HAP-1 (cell line): Measurements from ENCODE around the gene ZNF701.
"Not testable (repeated sequence)": the region's sequence is repeated elsewhere in the genome, so short reads cannot be mapped to it uniquely, and the experiment has no call there.

ENCODE experiments used
- DNase-seq, 2 experiments: peaks; one replicate each; pipeline ENCODE4 v3.0.0-alpha.2; 2016 to 2020; ENCODE audit warnings: low spot score in 2 of 2
- H3K27me3 ChIP-seq: fragments of 250-450 bp; sonication (Bioruptor Pico); 2 replicates; pipeline ENCODE4 v1.5.1; 2020; ENCODE audit warnings: low read depth, mild to moderate bottlenecking, moderate library complexity
- H3K36me3 ChIP-seq: fragments of 250-450 bp; sonication (Bioruptor Pico); replicated peaks from 2 replicates; pipeline ENCODE4 v1.5.1; 2020; ENCODE audit warnings: mild to moderate bottlenecking
- H3K4me1 ChIP-seq: fragments of 250-450 bp; sonication (Bioruptor Pico); 2 replicates; pipeline ENCODE4 v1.5.1; 2020; ENCODE audit warnings: mild to moderate bottlenecking
- H3K4me3 ChIP-seq: fragments of 250-450 bp; sonication (Bioruptor Pico); 2 replicates; pipeline ENCODE4 v1.5.1; 2020; ENCODE audit warnings: mild to moderate bottlenecking, moderate library complexity
- H3K9me3 ChIP-seq: fragments of 250-450 bp; sonication (Bioruptor Pico); 2 replicates; pipeline ENCODE4 v1.5.1; 2020; ENCODE audit warnings: mild to moderate bottlenecking, moderate library complexity
- in situ Hi-C: fragments of 300-500 bp; cut with MboI; formaldehyde crosslinking; loops from 3 replicates; pipeline ENCODE4 v1.14.3; 2020; ENCODE audit warnings: low sequenced_read_pairs, inconsistent platforms, mixed read lengths

Gene ZNF701

DNA sequence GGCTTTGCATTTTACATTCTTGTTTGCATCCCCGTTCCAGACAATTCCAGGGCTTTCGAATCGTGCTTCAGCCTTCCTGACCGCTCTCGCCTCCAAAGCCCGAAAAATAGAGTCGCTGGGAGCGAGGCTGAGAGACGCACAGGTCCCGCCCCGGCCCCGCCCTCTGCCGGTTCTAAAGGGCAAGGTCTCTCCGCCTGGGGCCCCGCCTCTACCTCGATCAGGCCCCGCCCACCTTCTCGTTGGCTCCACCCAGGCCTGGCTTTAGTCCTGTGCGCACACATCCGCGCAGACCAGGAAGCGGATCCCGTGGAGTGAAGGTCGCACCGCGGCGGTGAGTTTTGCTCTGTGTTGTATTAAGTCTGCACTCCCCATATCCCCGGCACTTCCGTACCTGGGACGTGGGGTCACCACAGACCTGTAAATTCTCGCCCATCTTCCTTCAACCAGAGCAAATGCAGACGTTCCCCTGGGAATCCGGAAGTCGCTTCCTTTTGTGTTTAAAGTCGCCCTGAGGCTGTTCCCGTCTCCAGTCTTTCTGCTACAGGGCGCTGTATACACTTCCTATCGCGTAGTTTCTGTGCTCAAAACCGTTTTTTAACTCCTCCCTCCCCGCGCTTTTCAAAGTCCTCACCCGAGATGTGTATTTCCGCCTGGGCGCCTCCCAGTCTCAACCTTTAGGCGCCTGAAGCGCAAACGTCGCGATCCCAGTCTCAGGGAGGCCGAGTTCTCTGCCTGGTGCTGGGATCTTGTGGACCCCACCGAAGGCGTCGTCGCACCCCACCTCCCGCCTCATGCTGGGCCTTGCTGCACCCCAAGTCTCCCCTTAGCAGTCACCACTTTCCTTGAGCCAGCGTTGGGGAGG, at the start of gene ZNF701:
Gene ZNF701 (plus strand): TSS at position 288 of the 862 bp plus-strand sequence. CDS start 3,861 bp downstream, outside the sequence.
- H3K4me3 ChIP-seq = no peak within 1 kb of the TSS
- no peaks in the 10 kb centered on the region for H3K27me3 ChIP-seq
- in situ Hi-C loops = no loop called here

DNA sequence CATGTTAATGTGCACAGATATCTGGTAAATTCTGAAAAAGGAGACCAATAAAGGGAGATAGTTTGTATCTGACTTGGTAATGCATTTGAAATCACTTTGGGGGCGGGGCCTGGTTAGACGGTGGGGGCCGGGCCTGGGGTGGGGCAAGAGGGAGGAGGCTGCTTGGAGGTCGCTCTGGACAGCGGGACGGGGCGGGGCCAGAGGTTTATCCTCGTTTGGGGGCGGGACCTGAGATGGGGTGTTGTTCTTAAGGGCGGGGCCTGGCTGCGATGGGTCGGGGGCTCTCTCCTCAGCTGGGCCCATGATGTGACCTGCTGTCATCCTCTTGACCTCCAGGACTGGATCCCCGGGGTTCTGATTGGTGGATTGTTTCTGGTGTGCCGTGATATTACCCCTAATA, 47.5 kb upstream of the ZNF701 start:
- Histone ChIP-seq H3K36me3 (no peaks in the 10 kb centered on the region), H3K9me3 (no peaks in the 10 kb centered on the region; the same call in 1 of the 2 replicates), H3K4me1 (no peaks in the 10 kb centered on the region), H3K4me3 (no peak overlapping the region), H3K27me3 (no peaks in the 10 kb centered on the region)
- in situ Hi-C loops = no loop called here
- DNase-seq = no peak

More for the DNA sequence above, at the start of gene ZNF701:
- Histone ChIP-seq H3K36me3 (no peaks in the 10 kb centered on the region), H3K9me3 (no peaks in the 10 kb centered on the region), H3K4me1 (no peaks in the 10 kb centered on the region)
- peak in 1 of 2 experiments; percentile 32 for DNase-seq

DNA sequence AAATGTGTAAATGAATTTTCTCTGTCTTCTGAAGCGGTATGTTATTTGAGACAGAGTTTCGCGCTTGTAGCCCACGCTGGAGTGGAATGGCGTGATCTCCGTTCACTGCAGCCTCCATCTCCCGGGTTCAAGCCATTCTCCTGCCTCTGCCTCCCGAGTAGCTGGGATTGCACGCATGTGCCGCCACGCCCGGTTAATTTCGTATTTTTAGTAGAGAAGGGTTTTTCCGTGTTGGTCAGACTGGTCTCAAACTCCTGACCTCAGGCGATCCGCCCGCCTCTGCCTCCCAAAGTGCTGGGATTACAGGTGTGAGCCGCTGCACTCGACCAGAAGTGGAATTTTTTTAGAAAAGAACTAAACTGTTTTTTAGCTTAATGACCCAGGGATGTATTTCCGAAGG, 46.0 kb upstream of the ZNF701 start:
- H3K4me1 ChIP-seq = no peaks in the 10 kb centered on the region
- no peak for DNase-seq
- no peaks in the 10 kb centered on the region for H3K36me3 ChIP-seq
- H3K27me3 ChIP-seq = no peaks in the 10 kb centered on the region
- in situ Hi-C loops = no loop called here
- no peak overlapping the region for H3K4me3 ChIP-seq
- no peaks in the 10 kb centered on the region; the same call in 1 of the 2 replicates for H3K9me3 ChIP-seq

DNA sequence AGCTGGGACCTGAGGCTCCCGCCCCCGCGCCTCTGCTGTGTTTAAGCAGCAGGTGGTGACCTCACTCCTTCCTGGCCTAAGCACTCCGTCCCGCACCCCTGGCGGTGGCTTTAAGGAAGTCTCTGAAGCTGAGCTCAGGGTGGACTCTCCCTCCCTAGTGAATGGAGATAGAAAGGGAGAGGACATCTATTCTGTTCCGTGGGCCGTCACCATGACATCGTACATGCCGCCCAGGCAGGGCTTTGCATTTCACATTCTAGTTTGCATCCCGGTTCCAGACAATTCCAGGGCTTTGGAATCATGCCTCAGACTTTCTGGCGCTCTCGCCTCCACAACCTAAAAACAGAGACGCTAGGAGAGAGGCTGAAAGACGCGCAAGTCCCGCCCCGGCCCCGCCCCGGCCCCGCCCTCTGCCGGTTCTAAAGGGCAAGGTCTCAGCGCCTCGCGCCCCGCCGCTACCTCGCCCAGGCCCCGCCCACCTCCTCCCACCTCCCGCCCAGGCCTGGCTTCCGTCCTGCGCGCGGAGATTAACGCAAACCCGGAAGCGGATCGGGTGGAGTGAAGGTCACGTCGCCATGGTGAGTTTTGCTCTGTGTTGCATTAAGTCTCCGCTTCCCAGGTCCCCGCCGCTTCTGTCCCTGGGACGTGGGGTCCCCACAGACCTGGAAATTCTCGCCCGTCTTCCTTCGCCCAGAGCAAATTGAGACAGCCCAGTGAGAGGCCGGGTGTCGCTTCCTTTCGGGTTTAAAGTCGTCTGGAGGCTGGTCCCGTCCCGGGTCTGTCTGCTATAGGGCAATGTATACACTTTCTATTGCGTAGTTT, 42.7 kb upstream of the ZNF701 start, which contains the start of gene ZNF808:
Gene ZNF808 (plus strand): TSS at position 535 of the 822 bp plus-strand sequence. CDS start 15,617 bp downstream, outside the sequence.
- no peaks in the 10 kb centered on the region for H3K36me3 ChIP-seq
- H3K4me1 ChIP-seq = no peaks in the 10 kb centered on the region
- H3K4me3 ChIP-seq = peak within 1 kb of the TSS; percentile 82
- H3K9me3 ChIP-seq = no peaks in the 10 kb centered on the region; the same call in 1 of the 2 replicates
- peak; percentile 84 to 97 for DNase-seq
- no peaks in the 10 kb centered on the region for H3K27me3 ChIP-seq
- in situ Hi-C loops = no loop called here

DNA sequence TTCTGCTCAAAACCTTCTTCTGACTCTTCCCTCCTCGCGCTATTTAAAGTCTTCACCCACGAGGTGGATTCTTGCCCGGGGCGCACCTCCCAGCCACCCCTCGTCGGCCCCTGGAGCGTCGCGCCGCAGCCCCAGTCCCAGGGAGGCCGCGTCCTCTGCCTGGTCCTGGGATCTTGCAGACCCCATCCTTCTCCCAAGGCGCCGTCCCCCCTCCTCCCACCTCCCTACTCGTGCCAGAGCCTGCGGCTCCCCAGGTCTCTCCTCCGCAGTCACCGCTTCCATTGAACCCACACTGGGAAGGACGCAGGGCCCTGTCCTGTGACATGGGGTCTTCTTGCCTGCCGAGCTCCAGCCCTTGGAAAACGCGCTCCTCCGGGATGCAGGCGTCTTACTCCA, 42.1 kb upstream of the ZNF701 start:
- peak in 1 of 2 experiments; percentile 19 for DNase-seq
- Histone ChIP-seq H3K36me3 (no peaks in the 10 kb centered on the region), H3K4me3 (peak overlapping the region; percentile 82), H3K4me1 (no peaks in the 10 kb centered on the region), H3K27me3 (no peaks in the 10 kb centered on the region), H3K9me3 (no peaks in the 10 kb centered on the region; the same call in 1 of the 2 replicates)
- in situ Hi-C loops = no loop called here

DNA sequence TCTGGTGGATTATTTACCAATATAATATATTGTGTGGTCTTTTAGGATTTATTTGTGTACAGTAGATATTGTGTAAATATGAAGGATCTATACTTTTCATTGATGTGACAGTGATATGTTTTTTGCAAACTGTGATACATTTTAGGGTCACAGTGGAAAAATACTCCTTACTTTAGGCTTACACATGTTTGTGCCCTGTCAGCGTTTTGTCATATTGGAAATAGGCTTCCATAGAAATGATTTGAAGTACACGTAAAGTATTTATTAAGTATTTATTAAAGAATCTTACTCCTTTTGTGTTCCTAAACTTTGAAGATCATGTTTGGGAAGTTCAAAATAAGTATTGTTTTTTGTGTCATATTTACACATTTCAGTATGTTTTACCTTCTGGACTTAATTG, 37.6 kb upstream of the ZNF701 start:
- in situ Hi-C loops = no loop called here

DNA sequence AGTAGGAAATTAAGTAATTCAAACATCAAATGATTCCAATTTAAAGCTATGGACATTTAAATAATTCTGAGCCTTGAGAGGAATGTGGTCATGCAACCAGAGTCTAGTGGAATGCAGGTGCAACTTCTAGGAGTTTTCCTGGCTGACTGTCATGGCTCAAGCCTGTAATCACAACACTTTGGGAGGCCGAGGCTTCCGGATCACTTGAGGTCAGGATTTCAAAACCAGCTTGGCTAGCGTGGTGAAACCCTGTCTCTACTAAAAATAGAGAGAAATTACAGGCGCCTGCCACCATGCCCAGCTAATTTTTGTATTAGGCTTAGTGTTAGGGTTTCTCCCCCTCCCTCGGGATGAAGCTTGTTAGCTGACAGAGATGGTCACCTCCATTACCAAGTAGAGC, 36.2 kb upstream of the ZNF701 start:
- Histone ChIP-seq H3K27me3 (no peaks in the 10 kb centered on the region), H3K4me1 (no peaks in the 10 kb centered on the region), H3K36me3 (0 out of 2 replicates have a peak, but pooled peaks cover 5% of the 10 kb centered on the region), H3K9me3 (no peaks in the 10 kb centered on the region; the same call in 1 of the 2 replicates), H3K4me3 (no peak overlapping the region)
- in situ Hi-C loops = no loop called here
- no peak for DNase-seq

More for the DNA sequence above, 37.6 kb upstream of the ZNF701 start:
- Histone ChIP-seq H3K9me3 (no peaks in the 10 kb centered on the region; the same call in 1 of the 2 replicates), H3K4me1 (no peaks in the 10 kb centered on the region), H3K36me3 (0 out of 2 replicates have a peak, but pooled peaks cover 5% of the 10 kb centered on the region), H3K27me3 (no peaks in the 10 kb centered on the region), H3K4me3 (no peak overlapping the region)
- DNase-seq = no peak

DNA sequence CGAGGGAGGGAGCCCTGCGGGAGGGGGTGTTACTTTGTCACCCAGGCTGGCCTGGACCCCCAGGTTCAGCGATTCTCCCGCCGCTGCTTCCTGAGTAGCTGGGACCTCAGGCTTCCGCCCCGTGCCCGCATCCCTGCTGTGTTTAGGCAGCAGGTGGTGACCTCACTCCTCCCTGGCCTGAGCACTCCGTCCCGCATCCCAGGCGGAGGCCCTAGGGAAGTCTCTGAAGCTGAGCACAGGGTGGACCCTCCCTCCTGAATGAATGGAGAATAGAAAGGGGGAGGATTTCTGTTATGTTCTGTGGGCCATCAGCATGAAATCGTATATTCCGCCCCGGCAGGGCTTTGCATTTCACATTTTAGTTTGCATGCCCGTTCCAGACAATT, 34.7 kb upstream of the ZNF701 start:
- H3K9me3 ChIP-seq, in situ Hi-C loops, H3K4me3 ChIP-seq, H3K4me1 ChIP-seq, H3K36me3 ChIP-seq, H3K27me3 ChIP-seq, DNase-seq: not testable (repeated sequence)

DNA sequence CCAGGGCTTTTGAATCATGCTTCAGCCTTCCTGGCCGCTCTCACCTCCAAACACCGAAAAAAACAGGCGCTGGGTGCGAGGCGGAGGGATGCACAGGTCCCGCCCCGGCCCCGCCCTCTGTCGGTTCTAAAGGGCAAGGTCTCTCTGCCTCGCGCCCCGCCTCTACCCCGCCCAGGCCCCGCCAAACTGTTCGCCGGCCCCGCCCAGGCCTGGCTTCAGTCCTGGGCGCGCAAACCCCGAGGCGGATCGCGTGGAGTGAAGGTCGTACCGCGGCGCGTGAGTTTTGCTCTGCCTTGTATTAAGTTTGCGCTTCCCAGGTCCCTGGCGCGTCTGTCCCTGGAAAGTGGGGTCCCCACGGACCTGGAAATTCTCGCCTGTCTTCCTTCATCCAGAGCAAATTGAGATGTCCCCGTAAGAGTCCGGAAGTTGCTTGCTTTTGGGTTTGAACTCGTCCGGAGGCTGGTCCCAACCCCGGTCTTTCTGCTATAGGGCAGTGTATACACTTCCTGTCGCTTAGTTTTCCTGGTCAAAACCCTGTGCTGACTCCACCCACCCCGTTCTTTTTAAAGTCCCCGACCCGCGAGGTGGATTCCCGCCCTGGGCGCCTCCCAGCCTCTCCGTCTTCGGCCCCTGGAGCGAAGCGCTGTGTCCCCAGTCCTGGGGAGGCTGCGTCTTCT, 34.2 kb upstream of the ZNF701 start:
- no peak for DNase-seq
- H3K27me3 ChIP-seq = no peaks in the 10 kb centered on the region
- in situ Hi-C loops = no loop called here
- H3K9me3 ChIP-seq = no peaks in the 10 kb centered on the region; the same call in 1 of the 2 replicates
- 0 out of 2 replicates have a peak, but pooled peaks cover 5% of the 10 kb centered on the region for H3K36me3 ChIP-seq
- H3K4me3 ChIP-seq = no peak overlapping the region
- no peaks in the 10 kb centered on the region for H3K4me1 ChIP-seq

DNA sequence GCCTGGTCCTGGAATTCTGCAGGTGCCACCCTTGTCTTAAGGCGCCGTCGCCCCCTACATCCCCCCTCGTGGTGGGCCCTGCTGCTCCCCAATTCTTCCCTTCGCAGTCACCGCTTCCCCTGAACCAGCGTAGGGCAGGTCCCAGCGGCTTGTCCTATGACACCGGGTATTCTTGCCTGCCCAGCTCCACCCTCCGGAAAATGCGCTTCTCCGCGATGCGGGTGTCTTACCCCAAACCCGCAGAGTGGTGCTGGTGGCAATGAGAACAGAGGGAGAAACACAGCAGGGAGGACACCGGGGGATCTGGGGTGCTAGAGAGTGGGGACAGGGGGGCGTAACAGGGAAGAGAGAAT, 33.7 kb upstream of the ZNF701 start:
- Histone ChIP-seq H3K27me3 (no peaks in the 10 kb centered on the region), H3K4me3 (no peak overlapping the region), H3K36me3 (0 out of 2 replicates have a peak, but pooled peaks cover 5% of the 10 kb centered on the region), H3K9me3 (no peaks in the 10 kb centered on the region; the same call in 1 of the 2 replicates), H3K4me1 (no peaks in the 10 kb centered on the region)
- in situ Hi-C loops = no loop called here
- DNase-seq = no peak

DNA sequence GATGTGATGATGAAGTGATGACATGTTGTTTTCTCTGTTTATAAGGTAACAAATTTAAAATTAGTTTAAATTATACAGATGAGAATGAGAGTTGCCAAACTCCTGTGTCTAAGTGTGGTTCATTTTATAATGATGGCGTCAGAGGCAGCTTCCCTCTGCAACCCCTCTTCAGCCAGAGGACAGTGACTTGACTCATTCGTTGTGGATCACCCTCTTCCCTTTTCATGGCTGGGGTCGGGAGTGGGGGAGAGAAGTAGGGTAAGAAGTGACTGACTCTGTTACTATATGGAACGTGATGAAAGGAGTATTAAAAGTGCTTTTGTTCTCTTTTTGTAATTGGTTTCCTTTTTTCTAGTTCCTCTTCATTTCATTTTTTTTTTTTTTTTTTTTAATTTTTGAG, 31.3 kb upstream of the ZNF701 start:
- H3K27me3 ChIP-seq, in situ Hi-C loops, DNase-seq, H3K9me3 ChIP-seq, H3K36me3 ChIP-seq, H3K4me3 ChIP-seq, H3K4me1 ChIP-seq: not testable (repeated sequence)

DNA sequence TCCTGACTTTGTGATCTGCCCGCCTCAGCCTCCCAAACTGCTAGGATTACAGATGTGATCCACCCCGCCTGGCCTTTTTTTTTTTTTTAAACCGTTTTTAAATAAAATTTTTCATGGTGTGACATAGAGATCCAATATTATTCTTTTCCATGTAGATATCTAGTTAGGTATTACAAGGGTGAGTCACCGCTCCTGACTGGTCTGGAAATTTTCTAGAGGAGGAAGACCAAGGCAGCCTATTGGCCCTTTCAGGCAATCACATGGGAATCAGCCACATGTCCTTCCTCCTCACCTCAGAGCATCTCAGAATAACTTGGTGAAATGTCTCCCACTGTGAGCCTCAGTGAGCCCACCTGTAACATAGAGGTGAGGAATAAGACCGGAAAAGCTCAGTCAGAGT, 28.9 kb upstream of the ZNF701 start:
- in situ Hi-C loops, DNase-seq, H3K4me3 ChIP-seq, H3K4me1 ChIP-seq, H3K27me3 ChIP-seq, H3K9me3 ChIP-seq, H3K36me3 ChIP-seq: not testable (repeated sequence)

DNA sequence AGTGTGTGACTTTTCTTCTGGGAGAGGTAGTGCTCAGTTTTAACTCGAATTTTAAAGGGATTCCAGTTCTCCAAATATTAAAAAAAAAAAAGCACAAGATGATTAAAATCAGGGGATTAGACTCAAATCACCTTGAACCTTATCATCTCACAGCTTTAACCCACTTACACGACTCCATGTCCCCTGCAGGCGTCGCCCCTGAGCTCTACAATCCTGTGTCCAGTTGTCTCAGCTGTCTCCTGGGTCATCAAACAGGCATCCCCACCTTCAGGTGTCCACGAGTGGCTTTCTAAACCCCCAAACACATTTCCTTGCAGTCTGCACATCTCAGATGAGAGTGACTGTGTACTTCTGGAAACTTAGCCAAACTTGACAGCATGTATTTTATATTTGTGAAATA, 28.5 kb upstream of the ZNF701 start:
- 0 out of 2 replicates have a peak, but pooled peaks cover 2% of the 10 kb centered on the region for H3K36me3 ChIP-seq
- no peak overlapping the region for H3K4me3 ChIP-seq
- H3K9me3 ChIP-seq = no peaks in the 10 kb centered on the region
- no peak for DNase-seq
- no peaks in the 10 kb centered on the region for H3K27me3 ChIP-seq
- no peaks in the 10 kb centered on the region for H3K4me1 ChIP-seq
- in situ Hi-C loops = no loop called here
